GM12878 (cell line): ENCODE data around the gene SLCO1C1. TPM values are rescaled to one million over a fixed set of nuclear protein-coding genes. Genes with fewer than 3 reads are reported as not detected.

Source experiments
- polyA plus RNA-seq, 11 experiments: library from polyadenylated mRNA; depleted of rRNA in 4 of 11; unstranded in 6 of 11; stranded (reverse) in 5 of 11; fragments of >200 nt; fragmentation: Nextera tagmentation in 4 of 11; fragmentation: Illumina TruSeq in 1 of 11; extraction: Ambion mirVana in 4 of 11; extraction: Trizol in 1 of 11; gene quantifications; 1 replicate in 1 of 11; 2 replicates in 10 of 11; pipeline versions ENCODE4 v1.2.1 to v1.2.3, GENCODE V29; 2011 to 2016; ENCODE audit warnings: inconsistent platforms in 2 of 11, missing spikeins in 2 of 11, low read depth in 1 of 11
- total RNA-seq, 4 experiments: library from RNA; depleted of rRNA in 3 of 4; stranded (reverse); fragments of >200 nt in 3 of 4; fragmentation: Illumina TruSeq in 1 of 4; extraction: Trizol in 1 of 4; gene quantifications; 2 replicates each; pipeline versions ENCODE4 v1.2.1 to v1.2.3, GENCODE V29; 2013 to 2021

SLCO1C1 gene
- total and polyA plus RNA-seq, 10 of the 15 experiments (the other 5 are each of a cell fraction or from before 2014, with no cell fraction given): 0.22 TPM; not detected in 9

Other genes starting within 250 kb of the SLCO1C1 start
- gene SLCO1B3, start 115.4 kb downstream of the SLCO1C1 start, total RNA-seq (2014; rRNA removed): 0.05 TPM in 1 of 2 replicates, not detected in the other
- not detected in 2 replicates for gene SLCO1B3, start 115.4 kb downstream of the SLCO1C1 start, total RNA-seq (2014; rRNA removed; fragmentation: Illumina TruSeq; extraction: Trizol)
- gene SLCO1B3, start 115.4 kb downstream of the SLCO1C1 start, total RNA-seq (2021): not detected in 2 replicates
- 1.2 and 2.1 TPM in 2 replicates for gene SLCO1B3, start 115.4 kb downstream of the SLCO1C1 start, polyA plus RNA-seq (2011; rRNA removed)
- gene SLCO1B3, start 115.4 kb downstream of the SLCO1C1 start, polyA plus RNA-seq (2014; fragmentation: Illumina TruSeq; extraction: Trizol): not detected in 2 replicates
- under 1 TPM in 1 of 2 experiments, not detected in 1; 0.04 TPM for gene SLCO1B3, start 115.4 kb downstream of the SLCO1C1 start, polyA plus RNA-seq (2014; fragmentation: Nextera tagmentation; extraction: Ambion mirVana)
- not detected in 2 replicates for gene SLCO1B3, start 115.4 kb downstream of the SLCO1C1 start, polyA plus RNA-seq (2014; rRNA removed)
- gene SLCO1B3, start 115.4 kb downstream of the SLCO1C1 start, polyA plus RNA-seq (2016; fragmentation: Nextera tagmentation; extraction: Ambion mirVana): not detected